GM21825 (cell line): ENCODE data around the gene NDRG2.
A peak's percentile ranks its signal among the peaks of the same experiment; 100 is the strongest.
"Not testable (repeated sequence)": the region's sequence is repeated elsewhere in the genome, so short reads cannot be mapped to it uniquely, and the experiment has no call there.

Experiments used
- ATAC-seq: cut with Tn5 transposase; IDR thresholded peaks from one replicate; pipeline ENCODE4 v1.9.1; 2021; ENCODE audit warnings: mild to moderate bottlenecking, moderate library complexity; ENCODE audit not compliant: unreplicated experiment

NDRG2 gene

GRCh38 chr14:21016413-21017190 is 8.3 kb downstream of the NDRG2 start:
- ATAC-seq, result no peak

- no peak for ATAC-seq
These were observed 9.5 kb downstream of the NDRG2 start for GRCh38 chr14:21015312-21015711.

GRCh38 chr14:21014761-21015190 is 10.1 kb downstream of the NDRG2 start:
- no peak for ATAC-seq

GRCh38 chr14:21011136-21011535 is 13.7 kb downstream of the NDRG2 start:
- no peak for ATAC-seq

GRCh38 chr14:21009721-21010120 is 15.1 kb downstream of the NDRG2 start:
- not testable (repeated sequence) for ATAC-seq

GRCh38 chr14:21003788-21004346 is 21.0 kb downstream of the NDRG2 start:
- no peak for ATAC-seq

- ATAC-seq, result no peak
These were observed 23.6 kb downstream of the NDRG2 start for GRCh38 chr14:21001218-21001617.

- no peak for ATAC-seq
These were observed 25.3 kb downstream of the NDRG2 start for GRCh38 chr14:20999591-20999990.

- ATAC-seq, result no peak
These were observed 26.0 kb downstream of the NDRG2 start, which contains the start of gene SLC39A2 for GRCh38 chr14:20998674-20999366. TSS of gene SLC39A2 (plus strand) at chr14:20999293. CDS start at chr14:20999447, 154 bp downstream.

- ATAC-seq, result no peak
These were observed 26.7 kb downstream of the NDRG2 start for GRCh38 chr14:20998139-20998538.

- ATAC-seq, result no peak
These were observed 27.3 kb downstream of the NDRG2 start for GRCh38 chr14:20997564-20997963.

- ATAC-seq, result no peak
These were observed 27.7 kb downstream of the NDRG2 start for GRCh38 chr14:20997115-20997514.

GRCh38 chr14:20996521-20996920 is 28.3 kb downstream of the NDRG2 start:
- no peak for ATAC-seq

GRCh38 chr14:20989787-20990600 is 34.9 kb downstream of the NDRG2 start, which contains the start of gene METTL17:
TSS of gene METTL17 (plus strand) at chr14:20989980. CDS start at chr14:20990003, 23 bp downstream.
- ATAC-seq, result peak; percentile 92

- ATAC-seq, result no peak
These were observed 35.4 kb downstream of the NDRG2 start for GRCh38 chr14:20989471-20989786.

- no peak for ATAC-seq
These were observed 36.0 kb downstream of the NDRG2 start for GRCh38 chr14:20988717-20989470.

- no peak for ATAC-seq
These were observed 38.0 kb downstream of the NDRG2 start for GRCh38 chr14:20986811-20987210.

- ATAC-seq, result not testable (repeated sequence)
These were observed 39.2 kb downstream of the NDRG2 start for GRCh38 chr14:20985650-20986049.

- no peak for ATAC-seq
These were observed 42.1 kb downstream of the NDRG2 start for GRCh38 chr14:20982646-20983369.

- ATAC-seq, result no peak
These were observed 44.0 kb downstream of the NDRG2 start for GRCh38 chr14:20980906-20981305.
